GM19025 (cell line): ENCODE data around the gene FHIT.
A peak's percentile ranks its signal among the peaks of the same experiment; 100 is the strongest.
"Not testable (repeated sequence)": the region's sequence is repeated elsewhere in the genome, so short reads cannot be mapped to it uniquely, and the experiment has no call there.

Experiments used
- ATAC-seq: cut with Tn5 transposase; IDR thresholded peaks from one replicate; pipeline ENCODE4 v1.9.1; 2021; ENCODE audit warnings: mild to moderate bottlenecking, low read depth, moderate library complexity; ENCODE audit not compliant: unreplicated experiment

FHIT gene

GRCh38 chr3:61231693-61232092 is 19.6 kb downstream of the FHIT start:
- no peak for ATAC-seq

GRCh38 chr3:61227799-61228198 is 23.5 kb downstream of the FHIT start:
- ATAC-seq = no peak

GRCh38 chr3:61226166-61226686 is 25.0 kb downstream of the FHIT start:
- ATAC-seq = no peak

- ATAC-seq = no peak
Measured at GRCh38 chr3:61224823-61225222, 26.4 kb downstream of the FHIT start.

GRCh38 chr3:61223451-61223850 is 27.8 kb downstream of the FHIT start:
- ATAC-seq = no peak

GRCh38 chr3:61222467-61222866 is 28.8 kb downstream of the FHIT start:
- no peak for ATAC-seq

GRCh38 chr3:61221759-61222362 is 29.4 kb downstream of the FHIT start:
- no peak for ATAC-seq

GRCh38 chr3:61218504-61218903 is 32.7 kb downstream of the FHIT start:
- ATAC-seq = no peak

- ATAC-seq = not testable (repeated sequence)
Measured at GRCh38 chr3:61216171-61216570, 35.1 kb downstream of the FHIT start.

- ATAC-seq = no peak
Measured at GRCh38 chr3:61202086-61202485, 49.2 kb downstream of the FHIT start.

- no peak for ATAC-seq
Measured at GRCh38 chr3:61201071-61201470, 50.2 kb downstream of the FHIT start.

GRCh38 chr3:61200270-61200669 is 51.0 kb downstream of the FHIT start:
- ATAC-seq = no peak

- ATAC-seq = no peak
Measured at GRCh38 chr3:61199843-61200242, 51.4 kb downstream of the FHIT start.

- no peak for ATAC-seq
Measured at GRCh38 chr3:61194892-61195538, 56.2 kb downstream of the FHIT start.

GRCh38 chr3:61192222-61192621 is 59.0 kb downstream of the FHIT start:
- ATAC-seq = no peak

- ATAC-seq = not testable (repeated sequence)
Measured at GRCh38 chr3:61190205-61190604, 61.0 kb downstream of the FHIT start.

GRCh38 chr3:61186030-61186429 is 65.2 kb downstream of the FHIT start:
- no peak for ATAC-seq

- no peak for ATAC-seq
Measured at GRCh38 chr3:61184956-61185355, 66.3 kb downstream of the FHIT start.

GRCh38 chr3:61182662-61183061 is 68.6 kb downstream of the FHIT start:
- no peak for ATAC-seq

- ATAC-seq = peak; percentile 94
Measured at GRCh38 chr3:61181874-61182273, 69.4 kb downstream of the FHIT start.

GRCh38 chr3:61180206-61180605 is 71.0 kb downstream of the FHIT start:
- ATAC-seq = no peak

- ATAC-seq = no peak
Measured at GRCh38 chr3:61178167-61178566, 73.1 kb downstream of the FHIT start.
